Measurements from ENCODE around the gene LIMD2. TPM values are rescaled to one million over a fixed set of nuclear protein-coding genes. Genes with fewer than 3 reads are reported as not detected.

Gene LIMD2
- total RNA-seq, result 17.1 and 21.8 TPM in 2 replicates

GRCh38 chr17:63699638-63700527, at the start of gene LIMD2:
Gene LIMD2 (minus strand): TSS chr17:63700125. CDS start chr17:63699298, 827 bp downstream.

GRCh38 chr17:63741408-63742173, 41.7 kb upstream of the LIMD2 start, which contains the start of gene STRADA:
Gene STRADA (minus strand): TSS chr17:63741799. CDS start chr17:63728369, 13,430 bp downstream.

Other genes starting within 250 kb of the LIMD2 start
- gene ACE, start 223.1 kb downstream of the LIMD2 start, total RNA-seq, result 0.14 TPM in 1 of 2 replicates, not detected in the other
- not detected in 2 replicates for gene KCNH6, start 176.8 kb downstream of the LIMD2 start, total RNA-seq
- gene DCAF7, start 149.6 kb downstream of the LIMD2 start, total RNA-seq, result 26.3 and 36.1 TPM in 2 replicates
- 23.3 and 26.3 TPM in 2 replicates for gene TACO1, start 99.2 kb downstream of the LIMD2 start, total RNA-seq
- 12.6 and 13.3 TPM in 2 replicates for gene MAP3K3, start 77.7 kb downstream of the LIMD2 start, total RNA-seq
- gene STRADA, start 41.7 kb upstream of the LIMD2 start, total RNA-seq, result 13.4 and 20.8 TPM in 2 replicates
- 26.6 and 44.4 TPM in 2 replicates for gene CCDC47, start 73.5 kb upstream of the LIMD2 start, total RNA-seq
- gene DDX42, start 74.0 kb upstream of the LIMD2 start, total RNA-seq, result 22.0 and 36.0 TPM in 2 replicates
- gene PSMC5, start 127.3 kb upstream of the LIMD2 start, total RNA-seq, result 79.1 and 80.3 TPM in 2 replicates
- 51.0 and 67.3 TPM in 2 replicates for gene FTSJ3, start 127.5 kb upstream of the LIMD2 start, total RNA-seq
- gene SMARCD2, start 142.6 kb upstream of the LIMD2 start, total RNA-seq, result 185 and 226 TPM in 2 replicates
- not detected in 2 replicates for gene CSH2, start 173.6 kb upstream of the LIMD2 start, total RNA-seq
- gene GH2, start 181.8 kb upstream of the LIMD2 start, total RNA-seq, result not detected in 2 replicates
- not detected in 2 replicates for gene CSH1, start 196.4 kb upstream of the LIMD2 start, total RNA-seq
- gene CSHL1, start 211.1 kb upstream of the LIMD2 start, total RNA-seq, result not detected in 2 replicates
- gene GH1, start 218.7 kb upstream of the LIMD2 start, total RNA-seq, result not detected in 2 replicates
- not detected in 2 replicates for gene CD79B, start 232.2 kb upstream of the LIMD2 start, total RNA-seq